Measurements from ENCODE around the gene MYO5C.

Gene MYO5C

GRCh38 chr15:52259503-52259902, 36.1 kb downstream of the MYO5C start:
- TF ChIP-seq CTCF (conservative IDR thresholded peaks at IDR 0.05) = no peak
- no peak for TF ChIP-seq ZFX (IDR thresholded peaks at IDR 0.05)
- H3K27ac ChIP-seq = no peak overlapping the region; the same call in 1 of the 2 replicates

- no peak overlapping the region for H3K27ac ChIP-seq
- TF ChIP-seq CTCF (conservative IDR thresholded peaks at IDR 0.05) (no peak), ZFX (IDR thresholded peaks at IDR 0.05) (no peak)
Measured at GRCh38 chr15:52258461-52258860, 37.1 kb downstream of the MYO5C start.

- no peak for TF ChIP-seq ZFX (IDR thresholded peaks at IDR 0.05)
- no peak for TF ChIP-seq CTCF (conservative IDR thresholded peaks at IDR 0.05)
- no peak overlapping the region for H3K27ac ChIP-seq
Measured at GRCh38 chr15:52257734-52258062, 37.9 kb downstream of the MYO5C start.

- no peak overlapping the region for H3K27ac ChIP-seq
Measured at GRCh38 chr15:52256930-52257733, 38.5 kb downstream of the MYO5C start.

GRCh38 chr15:52256366-52256765, 39.2 kb downstream of the MYO5C start:
- no peak overlapping the region for H3K27ac ChIP-seq
- peak; percentile 90 for TF ChIP-seq CTCF (conservative IDR thresholded peaks at IDR 0.05)
- TF ChIP-seq ZFX (IDR thresholded peaks at IDR 0.05) = no peak

More at GRCh38 chr15:52256930-52257733, 38.5 kb downstream of the MYO5C start:
- no peak for TF ChIP-seq CTCF (conservative IDR thresholded peaks at IDR 0.05)
- no peak for TF ChIP-seq ZFX (IDR thresholded peaks at IDR 0.05)

GRCh38 chr15:52255935-52256334, 39.7 kb downstream of the MYO5C start:
- TF ChIP-seq CTCF (conservative IDR thresholded peaks at IDR 0.05) (no peak), ZFX (IDR thresholded peaks at IDR 0.05) (no peak)
- no peak overlapping the region for H3K27ac ChIP-seq

- TF ChIP-seq ZFX (IDR thresholded peaks at IDR 0.05) = no peak
- TF ChIP-seq CTCF (conservative IDR thresholded peaks at IDR 0.05) = no peak
- no peak overlapping the region for H3K27ac ChIP-seq
Measured at GRCh38 chr15:52255008-52255407, 40.6 kb downstream of the MYO5C start.
